HepG2 (cell line): ENCODE data around the gene PCSK6. TPM values are rescaled to one million over a fixed set of nuclear protein-coding genes. Genes with fewer than 3 reads are reported as not detected.

Experiments used
- ATAC-seq: fragments of 200-7000 bp; cut with Tn5 transposase; 3 replicates; pipeline ENCODE4 v1.9.1; 2020; ENCODE audit warnings: mild to moderate bottlenecking, moderate library complexity
- BruUV-seq: library from RNA; stranded (reverse); fragments of 400-500 nt; replicated peaks from 2 replicates; lab custom pipeline; 2021; lab: Mats Ljungman, UMichigan
- CTCF ChIA-PET: fragments of 300-600 bp; formaldehyde crosslinking; extraction: SDS; loops from one replicate; lab custom pipeline; 2021; ENCODE audit warnings: low total read pairs, inconsistent platforms, low intra/inter-chr PET ratio; lab: Yijun Ruan, JAX
- POLR2A ChIA-PET: fragments of 350-600 bp; sonication (Branson Sonifier 250); formaldehyde crosslinking; loops from one replicate; lab custom pipeline; 2020; ENCODE audit warnings: antibody characterized with exemption, inconsistent platforms; lab: Yijun Ruan, JAX
- DNase-seq: peaks from one replicate; pipeline ENCODE4 v3.0.0-alpha.2; 2015; ENCODE audit warnings: low spot score
- FAIRE-seq: peaks from 3 replicates; lab custom pipeline; 2011; peaks lifted over from hg19 to GRCh38; lab: Jason Lieb, UNC
- H2AFZ ChIP-seq: one replicate; pipeline ENCODE4 v1.6.1; 2011; ENCODE audit warnings: low read length, inconsistent platforms
- H3K27ac ChIP-seq: fragments of 300-600 bp; 3 replicates; pipeline ENCODE4 v1.8.0; 2011; ENCODE audit warnings: mixed run types, mild to moderate bottlenecking, mixed read lengths, low read length, inconsistent platforms; ENCODE audit not compliant: insufficient read depth; ENCODE audit errors: extremely low read length
- H3K27me3 ChIP-seq, 2 experiments: fragments of 200-600 bp in 1 of 2; 2 replicates in 1 of 2; 3 replicates in 1 of 2; pipeline versions ENCODE4 v1.6.0 to v1.8.0; 2011; ENCODE audit warnings: low read length in 2 of 2, mild to moderate bottlenecking in 2 of 2, moderate library complexity in 2 of 2, inconsistent platforms in 1 of 2; ENCODE audit not compliant: insufficient read depth in 2 of 2, control insufficient read depth in 1 of 2
- H3K36me3 ChIP-seq, 2 experiments: fragments of 200-600 bp in 1 of 2; replicated peaks in 1 of 2; 2 replicates in 1 of 2; 3 replicates in 1 of 2; pipeline versions ENCODE4 v1.5.1 to v1.8.0; 2011; ENCODE audit warnings: low read length in 2 of 2, inconsistent platforms in 1 of 2; ENCODE audit not compliant: insufficient read depth in 2 of 2, control insufficient read depth in 1 of 2
- H3K4me1 ChIP-seq: 2 replicates; pipeline ENCODE4 v1.5.1; 2012; ENCODE audit warnings: low read length, inconsistent platforms; ENCODE audit not compliant: insufficient read depth
- H3K4me2 ChIP-seq: 2 replicates; pipeline ENCODE4 v1.6.0; 2011; ENCODE audit warnings: low read depth, low read length, inconsistent platforms
- H3K4me3 ChIP-seq, 3 experiments: fragments of 200-600 bp in 1 of 3; sonication (generic), shearing (Covaris generic) in 1 of 3; replicated peaks in 1 of 3; 2 replicates each; pipeline ENCODE4 v1.5.1; 2011 to 2016; ENCODE audit warnings: low read length in 3 of 3, inconsistent platforms in 2 of 3, low read depth in 2 of 3, mild to moderate bottlenecking in 2 of 3, control low read depth in 1 of 3, mixed read lengths in 1 of 3; ENCODE audit not compliant: insufficient read depth in 1 of 3
- H3K79me2 ChIP-seq: one replicate; pipeline ENCODE4 v1.6.1; 2011; ENCODE audit warnings: low read length, inconsistent platforms; ENCODE audit not compliant: insufficient read depth
- H3K9ac ChIP-seq: 2 replicates; pipeline ENCODE4 v1.6.0; 2011; ENCODE audit warnings: mild to moderate bottlenecking, low read depth, low read length, inconsistent platforms; ENCODE audit not compliant: insufficient read depth
- H3K9me3 ChIP-seq: 2 replicates; pipeline ENCODE4 v1.5.1; 2012; ENCODE audit warnings: mild to moderate bottlenecking, low read length
- H4K20me1 ChIP-seq: 2 replicates; pipeline ENCODE4 v1.6.0; 2011; ENCODE audit warnings: inconsistent platforms, mild to moderate bottlenecking, low read length, moderate library complexity; ENCODE audit not compliant: insufficient read depth
- ATRX ChIP-seq: sonication (generic); formaldehyde crosslinking; IDR thresholded peaks from 2 replicates; pipeline ENCODE4 v1.4.0; 2020; ENCODE audit warnings: missing genetic modification reagents, borderline replicate concordance
- FOXP4 ChIP-seq: sonication (generic); formaldehyde crosslinking; IDR thresholded peaks from 2 replicates; pipeline ENCODE4 v1.4.0; 2020; ENCODE audit warnings: missing genetic modification reagents
- IRF2 ChIP-seq: IDR thresholded peaks from 2 replicates; pipeline ENCODE4 v1.6.1; 2018; ENCODE audit warnings: missing genetic modification reagents, missing compliant biosample characterization
- SAP130 ChIP-seq: IDR thresholded peaks from 2 replicates; pipeline ENCODE4 v1.6.1; 2016; ENCODE audit warnings: low read depth
- TCF12 ChIP-seq, 2 experiments: fragments of 450-650 bp in 1 of 2; sonication (generic) in 1 of 2; formaldehyde crosslinking in 1 of 2; IDR thresholded peaks; 2 replicates each; pipeline versions ENCODE4 v1.6.1 to v1.8.0; 2017 to 2022; ENCODE audit warnings: antibody characterized with exemption in 1 of 2, mild to moderate bottlenecking in 1 of 2, missing genetic modification reagents in 1 of 2, moderate library complexity in 1 of 2
- TFDP1 ChIP-seq: IDR thresholded peaks from 2 replicates; pipeline ENCODE4 v1.6.1; 2016; ENCODE audit warnings: missing compliant biosample characterization, missing genetic modification reagents, borderline replicate concordance
- ZMAT3 ChIP-seq: sonication (generic); formaldehyde crosslinking; conservative IDR thresholded peaks from 2 replicates; pipeline ENCODE4 v1.7.0; 2021; ENCODE audit warnings: missing genetic modification reagents
- ZNF230 ChIP-seq: sonication (generic); formaldehyde crosslinking; IDR thresholded peaks from 2 replicates; pipeline ENCODE4 v1.4.0; 2020; ENCODE audit warnings: mild to moderate bottlenecking, missing genetic modification reagents
- ZNF331 ChIP-seq: sonication (generic); formaldehyde crosslinking; IDR thresholded peaks from 2 replicates; pipeline ENCODE4 v1.4.0; 2020; ENCODE audit warnings: missing genetic modification reagents
- ZSCAN31 ChIP-seq: sonication (generic); formaldehyde crosslinking; IDR thresholded peaks from 2 replicates; pipeline ENCODE4 v1.5.0; 2020; ENCODE audit warnings: low read depth, mild to moderate bottlenecking, missing genetic modification reagents
- WGBS: methylation state at CpG from one replicate; pipeline ENCODE4 v1.1.6; 2017; ENCODE audit warnings: low lambda C conversion rate; 5-methylcytosine and 5-hydroxymethylcytosine counted together
- in situ Hi-C: cut with HindIII; loops from 2 replicates; pipeline ENCODE4 v1.10.0; 2017; ENCODE audit warnings: low pct_unique_long_range_greater_than_20kb; ENCODE audit not compliant: extremely low pct_ligation_motif_present
- intact Hi-C: fragments of 100-400 bp; cut with micrococcal nuclease; formaldehyde crosslinking; loops from one replicate; pipeline ENCODE4 v1.10.0; 2022; ENCODE audit not compliant: unreplicated experiment
- polyA plus RNA-seq, 8 experiments: library from polyadenylated mRNA; depleted of rRNA in 3 of 8; stranded (reverse) in 7 of 8; unstranded in 1 of 8; fragments of >200 nt; fragmentation: Illumina TruSeq in 4 of 8; extraction: Trizol in 4 of 8; gene quantifications; 2 replicates each; pipeline versions ENCODE4 v1.2.1 to v1.2.3, GENCODE V29; 2011 to 2016; ENCODE audit warnings: low read depth in 4 of 8, missing spikeins in 1 of 8, mixed read lengths in 1 of 8; ENCODE audit not compliant: insufficient read depth in 1 of 8
- total RNA-seq, 5 experiments: library from RNA; depleted of rRNA; stranded (reverse); fragments of >200 nt; fragmentation: Illumina TruSeq; extraction: Trizol; gene quantifications; 2 replicates each; pipeline ENCODE4 v1.2.3, GENCODE V29; 2016; ENCODE audit warnings: low read depth in 1 of 5
- TF ChIP-seq, protein P1 (sequence below): sonication (generic); formaldehyde crosslinking; IDR thresholded peaks from 2 replicates; pipeline ENCODE4 v1.5.0; 2020; ENCODE audit warnings: mild to moderate bottlenecking, missing genetic modification reagents

PCSK6 gene
- total and polyA plus RNA-seq, 2 of the 13 experiments (the other 11 are each of a cell fraction or from before 2014, with no cell fraction given) = 56.5 to 155 TPM

- TF ChIP-seq FOXP4 (CRISPR knock-in tag) (peak; percentile 33; the same call in 1 of the 2 replicates), ZNF331 (CRISPR knock-in tag) (no peak; the same call in 1 of the 2 replicates)
- TF ChIP-seq, all 625 proteins: peak for 115
Measured at GRCh38 chr15:101453123-101454120, 36.1 kb downstream of the PCSK6 start (continued).

GRCh38 chr15:101452572-101452971 is 36.9 kb downstream of the PCSK6 start:
- Histone ChIP-seq H2AFZ (no peak overlapping the region), H3K27ac (peak overlapping the region; percentile 72), H3K4me2 (peak overlapping the region; percentile 62), H3K79me2 (peaks cover 79% of the 10 kb centered on the region), H4K20me1 (no peaks in the 10 kb centered on the region), H3K9ac (peak overlapping the region; percentile 60), H3K27me3 (no peaks in the 10 kb centered on the region), H3K4me1 (peaks cover 80% of the 10 kb centered on the region), H3K9me3 (no peaks in the 10 kb centered on the region), H3K4me3 (peak overlapping the region in 1 of 3 experiments; percentile 12; a peak in 2 of 6 replicates), H3K36me3 (peaks cover 4 to 14% of the 10 kb centered on the region in 2 experiments; a peak in 4 of 5 replicates)
- DNase-seq (peak; percentile 38), FAIRE-seq (peak; percentile 34), ATAC-seq (peak; percentile 81)
- BruUV-seq = no TSS peak
- in situ Hi-C loops (no loop called here), intact Hi-C loops (no loop called here)
- WGBS = 38% methylated on average over 11 of the region's 11 CpGs
- ChIA-PET CTCF (no interaction called here), POLR2A (interaction anchor here (1.0 to 4.1 kb wide), 2 partner anchors 14 to 76 kb away, joined by 3 to 32 read pairs; no protein-coding TSS in a partner anchor)
- TF ChIP-seq, protein P1, sequence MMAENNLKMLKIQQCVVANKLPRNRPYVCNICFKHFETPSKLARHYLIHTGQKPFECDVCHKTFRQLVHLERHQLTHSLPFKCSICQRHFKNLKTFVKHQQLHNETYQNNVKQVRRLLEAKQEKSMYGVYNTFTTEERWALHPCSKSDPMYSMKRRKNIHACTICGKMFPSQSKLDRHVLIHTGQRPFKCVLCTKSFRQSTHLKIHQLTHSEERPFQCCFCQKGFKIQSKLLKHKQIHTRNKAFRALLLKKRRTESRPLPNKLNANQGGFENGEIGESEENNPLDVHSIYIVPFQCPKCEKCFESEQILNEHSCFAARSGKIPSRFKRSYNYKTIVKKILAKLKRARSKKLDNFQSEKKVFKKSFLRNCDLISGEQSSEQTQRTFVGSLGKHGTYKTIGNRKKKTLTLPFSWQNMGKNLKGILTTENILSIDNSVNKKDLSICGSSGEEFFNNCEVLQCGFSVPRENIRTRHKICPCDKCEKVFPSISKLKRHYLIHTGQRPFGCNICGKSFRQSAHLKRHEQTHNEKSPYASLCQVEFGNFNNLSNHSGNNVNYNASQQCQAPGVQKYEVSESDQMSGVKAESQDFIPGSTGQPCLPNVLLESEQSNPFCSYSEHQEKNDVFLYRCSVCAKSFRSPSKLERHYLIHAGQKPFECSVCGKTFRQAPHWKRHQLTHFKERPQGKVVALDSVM (CRISPR knock-in tag) = no peak
- TF ChIP-seq SAP130 (peak; percentile 34; the same call in 1 of the 2 replicates), IRF2 (CRISPR knock-in tag) (no peak), ATRX (CRISPR knock-in tag) (no peak), ZMAT3 (CRISPR knock-in tag) (no peak), ZNF230 (CRISPR knock-in tag) (0 out of 2 replicates have a peak, but pooled peaks have one; percentile 3), TFDP1 (CRISPR knock-in tag) (no peak), ZSCAN31 (CRISPR knock-in tag) (no peak), TCF12 (IDR thresholded peaks at IDR 0.05) (no peak), TCF12 (CRISPR knock-in tag; IDR thresholded peaks at IDR 0.05) (0 out of 2 replicates have a peak, but pooled peaks have one; percentile 39)
